IPS-20b (cell line): ENCODE results near the gene LHX2.

ENCODE experiments used
- H3K27ac ChIP-seq: one replicate; pipeline ENCODE4 v1.5.1; 2013; ENCODE audit warnings: low read length
- H3K27me3 ChIP-seq: 2 replicates; pipeline ENCODE4 v1.6.1; 2013; ENCODE audit warnings: mild to moderate bottlenecking, low read length, inconsistent platforms; ENCODE audit not compliant: insufficient read depth
- H3K36me3 ChIP-seq: 2 replicates; pipeline ENCODE4 v1.6.1; 2013; ENCODE audit warnings: low read depth, mild to moderate bottlenecking, inconsistent platforms, low read length, moderate library complexity; ENCODE audit not compliant: insufficient read depth
- H3K4me1 ChIP-seq: 2 replicates; pipeline ENCODE4 v1.6.1; 2013; ENCODE audit warnings: mild to moderate bottlenecking, control low read depth, inconsistent platforms, low read length, moderate library complexity; ENCODE audit not compliant: insufficient read depth
- H3K4me3 ChIP-seq: 2 replicates; pipeline ENCODE4 v1.5.1; 2013; ENCODE audit warnings: mild to moderate bottlenecking, low read length, inconsistent platforms
- H3K9ac ChIP-seq: 2 replicates; pipeline ENCODE4 v1.6.1; 2013; ENCODE audit warnings: low read depth, mild to moderate bottlenecking, inconsistent platforms, low read length, moderate library complexity
- H3K9me3 ChIP-seq: 2 replicates; pipeline ENCODE4 v1.6.1; 2013; ENCODE audit warnings: mild to moderate bottlenecking, low read depth, low read length, inconsistent platforms; ENCODE audit not compliant: insufficient read depth

Gene LHX2

GRCh38 chr9:124082622-124083021 is 71.1 kb downstream of the LHX2 start:
- no peak overlapping the region for H3K9ac ChIP-seq
- H3K4me3 ChIP-seq = no peak overlapping the region
- H3K27ac ChIP-seq = no peak overlapping the region
- H3K36me3 ChIP-seq = no peaks in the 10 kb centered on the region
- no peaks in the 10 kb centered on the region; the same call in 1 of the 2 replicates for H3K4me1 ChIP-seq
- H3K9me3 ChIP-seq = no peaks in the 10 kb centered on the region
- H3K27me3 ChIP-seq = no peaks in the 10 kb centered on the region
